ENCODE measurements around the gene LAMC1.

- TF ChIP-seq SIN3A (IDR thresholded peaks at IDR 0.05; ENCODE audit: borderline replicate concordance, low read depth, low read length) (no peak), POLR2AphosphoS5 (IDR thresholded peaks at IDR 0.05; ENCODE audit: low read depth, low read length) (no peak), YY1 (IDR thresholded peaks at IDR 0.05; ENCODE audit: low read depth) (no peak), RXRA (IDR thresholded peaks at IDR 0.05; ENCODE audit: borderline replicate concordance, low read depth) (no peak), USF2 (IDR thresholded peaks at IDR 0.05; ENCODE audit: borderline replicate concordance, low read depth, low read length) (no peak), SMC3 (IDR thresholded peaks at IDR 0.05; ENCODE audit: low read depth, low read length) (no peak), MEF2A (IDR thresholded peaks at IDR 0.05; ENCODE audit: borderline replicate concordance, low read depth) (no peak)
- TF ChIP-seq, protein P1, sequence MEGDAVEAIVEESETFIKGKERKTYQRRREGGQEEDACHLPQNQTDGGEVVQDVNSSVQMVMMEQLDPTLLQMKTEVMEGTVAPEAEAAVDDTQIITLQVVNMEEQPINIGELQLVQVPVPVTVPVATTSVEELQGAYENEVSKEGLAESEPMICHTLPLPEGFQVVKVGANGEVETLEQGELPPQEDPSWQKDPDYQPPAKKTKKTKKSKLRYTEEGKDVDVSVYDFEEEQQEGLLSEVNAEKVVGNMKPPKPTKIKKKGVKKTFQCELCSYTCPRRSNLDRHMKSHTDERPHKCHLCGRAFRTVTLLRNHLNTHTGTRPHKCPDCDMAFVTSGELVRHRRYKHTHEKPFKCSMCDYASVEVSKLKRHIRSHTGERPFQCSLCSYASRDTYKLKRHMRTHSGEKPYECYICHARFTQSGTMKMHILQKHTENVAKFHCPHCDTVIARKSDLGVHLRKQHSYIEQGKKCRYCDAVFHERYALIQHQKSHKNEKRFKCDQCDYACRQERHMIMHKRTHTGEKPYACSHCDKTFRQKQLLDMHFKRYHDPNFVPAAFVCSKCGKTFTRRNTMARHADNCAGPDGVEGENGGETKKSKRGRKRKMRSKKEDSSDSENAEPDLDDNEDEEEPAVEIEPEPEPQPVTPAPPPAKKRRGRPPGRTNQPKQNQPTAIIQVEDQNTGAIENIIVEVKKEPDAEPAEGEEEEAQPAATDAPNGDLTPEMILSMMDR (IDR thresholded peaks at IDR 0.05), result no peak
- TF ChIP-seq, protein P2, sequence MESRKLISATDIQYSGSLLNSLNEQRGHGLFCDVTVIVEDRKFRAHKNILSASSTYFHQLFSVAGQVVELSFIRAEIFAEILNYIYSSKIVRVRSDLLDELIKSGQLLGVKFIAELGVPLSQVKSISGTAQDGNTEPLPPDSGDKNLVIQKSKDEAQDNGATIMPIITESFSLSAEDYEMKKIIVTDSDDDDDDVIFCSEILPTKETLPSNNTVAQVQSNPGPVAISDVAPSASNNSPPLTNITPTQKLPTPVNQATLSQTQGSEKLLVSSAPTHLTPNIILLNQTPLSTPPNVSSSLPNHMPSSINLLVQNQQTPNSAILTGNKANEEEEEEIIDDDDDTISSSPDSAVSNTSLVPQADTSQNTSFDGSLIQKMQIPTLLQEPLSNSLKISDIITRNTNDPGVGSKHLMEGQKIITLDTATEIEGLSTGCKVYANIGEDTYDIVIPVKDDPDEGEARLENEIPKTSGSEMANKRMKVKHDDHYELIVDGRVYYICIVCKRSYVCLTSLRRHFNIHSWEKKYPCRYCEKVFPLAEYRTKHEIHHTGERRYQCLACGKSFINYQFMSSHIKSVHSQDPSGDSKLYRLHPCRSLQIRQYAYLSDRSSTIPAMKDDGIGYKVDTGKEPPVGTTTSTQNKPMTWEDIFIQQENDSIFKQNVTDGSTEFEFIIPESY (IDR thresholded peaks at IDR 0.05; ENCODE audit: borderline replicate concordance, low read depth), result no peak
These were observed 70.6 kb downstream of the LAMC1 start for GRCh38 chr1:183093786-183094298.

Data from SK-N-SH (cell line).